ENCODE results near the gene ABCG1.

The ABCG1 gene

GRCh38 chr21:42230636-42231035 lies 11.7 kb downstream of the ABCG1 start:
- TF ChIP-seq CTCF (conservative IDR thresholded peaks at IDR 0.05; ENCODE audit: low read depth, low read length): no peak
- no peaks in the 10 kb centered on the region for H3K36me3 ChIP-seq (ENCODE audit: insufficient read depth)
- no peak overlapping the region for H3K4me2 ChIP-seq
- peaks cover 96% of the 10 kb centered on the region for H3K4me1 ChIP-seq (ENCODE audit: low read depth, poor library complexity, severe bottlenecking)
- no peaks in the 10 kb centered on the region for H3K79me2 ChIP-seq (ENCODE audit: insufficient read depth, low read depth)
- no peaks in the 10 kb centered on the region for H4K20me1 ChIP-seq (ENCODE audit: insufficient read depth)
- H3K27ac ChIP-seq: no peak overlapping the region
- H2AFZ ChIP-seq (ENCODE audit: low read depth): no peak overlapping the region
- H3K27me3 ChIP-seq (ENCODE audit: insufficient read depth, low read depth): no peaks in the 10 kb centered on the region
- no peak overlapping the region for H3K9ac ChIP-seq
- H3K4me3 ChIP-seq (IDR thresholded peaks at IDR 0.05; ENCODE audit: insufficient read depth, low read depth, low read length): no peak overlapping the region

- Histone ChIP-seq H3K9ac (no peak overlapping the region), H3K36me3 (ENCODE audit: insufficient read depth) (no peaks in the 10 kb centered on the region), H3K27ac (peak overlapping the region; percentile 96), H3K27me3 (ENCODE audit: insufficient read depth, low read depth) (no peaks in the 10 kb centered on the region), H3K79me2 (ENCODE audit: insufficient read depth, low read depth) (no peaks in the 10 kb centered on the region), H3K4me3 (IDR thresholded peaks at IDR 0.05; ENCODE audit: insufficient read depth, low read depth, low read length) (no peak overlapping the region), H3K4me2 (peak overlapping the region; percentile 98; the same call in 1 of the 2 replicates), H4K20me1 (ENCODE audit: insufficient read depth) (no peaks in the 10 kb centered on the region), H3K4me1 (ENCODE audit: low read depth, poor library complexity, severe bottlenecking) (peaks cover 96% of the 10 kb centered on the region), H2AFZ (ENCODE audit: low read depth) (no peak overlapping the region)
- TF ChIP-seq CTCF (conservative IDR thresholded peaks at IDR 0.05; ENCODE audit: low read depth, low read length): no peak
Measured at GRCh38 chr21:42231756-42232155, 12.8 kb downstream of the ABCG1 start.

GRCh38 chr21:42232176-42232825 lies 13.4 kb downstream of the ABCG1 start:
- Histone ChIP-seq H4K20me1 (ENCODE audit: insufficient read depth) (no peaks in the 10 kb centered on the region), H3K36me3 (ENCODE audit: insufficient read depth) (no peaks in the 10 kb centered on the region), H2AFZ (ENCODE audit: low read depth) (no peak overlapping the region), H3K79me2 (ENCODE audit: insufficient read depth, low read depth) (no peaks in the 10 kb centered on the region), H3K9ac (peak overlapping the region; percentile 87; the same call in 1 of the 2 replicates), H3K4me3 (IDR thresholded peaks at IDR 0.05; ENCODE audit: insufficient read depth, low read depth, low read length) (no peak overlapping the region), H3K4me2 (peak overlapping the region; percentile 98; the same call in 1 of the 2 replicates), H3K27me3 (ENCODE audit: insufficient read depth, low read depth) (no peaks in the 10 kb centered on the region), H3K4me1 (ENCODE audit: low read depth, poor library complexity, severe bottlenecking) (peaks cover 96% of the 10 kb centered on the region), H3K27ac (peak overlapping the region; percentile 96)
- TF ChIP-seq CTCF (conservative IDR thresholded peaks at IDR 0.05; ENCODE audit: low read depth, low read length): no peak

DNA sequence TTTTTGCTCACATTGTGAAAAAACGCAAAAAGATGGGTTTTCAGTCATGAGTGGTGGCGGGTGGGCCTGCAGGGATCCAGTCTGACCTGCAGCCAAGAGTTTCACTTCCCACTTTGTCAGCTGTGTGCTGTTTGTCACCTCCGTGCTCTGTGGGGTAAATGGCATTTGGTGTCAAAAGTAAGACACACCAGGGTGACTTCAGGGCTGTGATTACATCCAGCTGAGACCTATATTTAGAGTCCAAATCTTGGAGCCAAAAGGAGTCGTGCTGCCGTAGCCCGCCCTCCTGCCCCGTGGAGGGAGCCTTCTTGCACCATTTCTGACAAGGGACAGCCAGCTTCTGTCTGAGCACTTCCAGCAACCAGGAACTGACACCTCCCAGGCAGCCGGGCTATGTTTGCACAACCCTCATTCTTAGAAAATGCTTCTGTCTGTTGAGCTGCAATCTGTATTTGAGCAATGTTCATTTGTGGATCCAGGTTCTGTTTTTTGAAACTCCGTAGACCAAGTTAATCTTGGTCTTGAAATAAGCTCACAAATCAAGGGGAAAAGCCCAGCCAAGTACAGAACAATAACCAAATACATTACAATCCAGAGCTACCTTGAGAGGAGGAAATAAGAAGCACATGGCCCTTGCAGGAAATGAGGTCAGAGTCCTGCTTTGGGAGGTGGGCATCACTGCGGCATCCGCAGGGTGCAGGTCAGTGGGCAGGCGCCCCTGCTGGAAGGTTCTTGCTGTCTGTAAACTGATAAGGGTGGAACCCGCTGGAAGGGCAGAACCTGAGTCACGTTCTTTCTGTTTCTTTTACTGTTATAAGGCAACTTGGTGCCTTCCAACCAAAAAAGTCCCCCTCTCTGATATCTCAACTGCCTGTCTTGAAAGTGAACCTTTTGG lies 14.4 kb downstream of the ABCG1 start:
- Histone ChIP-seq H3K4me1 (ENCODE audit: low read depth, poor library complexity, severe bottlenecking) (peaks cover 92% of the 10 kb centered on the region), H3K4me3 (IDR thresholded peaks at IDR 0.05; ENCODE audit: insufficient read depth, low read depth, low read length) (no peak overlapping the region), H3K9ac (peak overlapping the region; percentile 87), H3K27me3 (ENCODE audit: insufficient read depth, low read depth) (no peaks in the 10 kb centered on the region), H4K20me1 (ENCODE audit: insufficient read depth) (no peaks in the 10 kb centered on the region), H3K79me2 (ENCODE audit: insufficient read depth, low read depth) (no peaks in the 10 kb centered on the region), H3K4me2 (peak overlapping the region; percentile 98), H3K27ac (peak overlapping the region; percentile 96), H3K36me3 (ENCODE audit: insufficient read depth) (no peaks in the 10 kb centered on the region), H2AFZ (ENCODE audit: low read depth) (peak overlapping the region; percentile 30)
- TF ChIP-seq CTCF (conservative IDR thresholded peaks at IDR 0.05; ENCODE audit: low read depth, low read length): no peak

Data from KMS-11 (cell line).